ENCODE data around the gene BARHL1.

BARHL1 gene

DNA sequence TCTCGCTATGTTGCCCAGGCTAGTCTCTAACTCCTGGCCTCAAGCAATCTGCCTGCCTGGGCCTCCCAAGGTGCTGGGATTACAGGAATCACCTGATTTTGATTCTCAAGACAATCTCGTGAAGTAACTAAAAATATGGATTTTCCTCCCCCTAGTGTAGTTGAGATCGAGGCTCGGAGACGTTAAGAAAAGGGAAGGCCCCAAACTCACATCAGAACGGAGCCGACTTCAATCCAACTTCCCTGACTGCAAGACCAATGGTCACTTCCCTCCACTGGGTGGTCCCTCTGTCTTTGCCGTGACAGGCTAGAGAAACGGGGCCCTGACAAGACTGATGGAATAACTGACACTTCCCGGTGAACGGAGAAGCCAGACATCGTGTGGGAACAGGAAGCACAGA, 28.3 kb downstream of the BARHL1 start:
- DNase-seq (ENCODE audit: low read depth in 3 of 3, low spot score in 1 of 3) = no peak

- no peak for DNase-seq (ENCODE audit: low read depth in 3 of 3, low spot score in 1 of 3)
These were observed 31.9 kb downstream of the BARHL1 start for GRCh38 chr9:132614324-132614723.

DNA sequence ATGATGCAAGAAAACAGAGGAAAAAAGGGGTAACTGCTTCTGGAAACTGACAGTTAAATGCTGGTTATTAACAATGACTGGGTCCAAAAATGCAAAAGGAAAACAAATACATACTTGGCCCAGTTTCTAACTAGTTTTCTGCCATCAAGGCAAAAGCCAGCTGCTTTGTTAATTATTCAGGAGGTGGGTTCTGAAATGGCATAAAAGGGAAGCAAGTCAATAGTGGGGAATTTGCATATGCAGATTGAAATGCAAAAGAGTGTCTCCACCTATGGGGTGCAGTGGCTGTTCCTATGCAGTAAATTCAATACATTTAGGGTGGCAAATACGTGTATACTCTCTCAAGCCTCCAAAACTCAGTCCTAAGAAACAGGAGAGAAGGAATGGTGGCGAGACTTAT, 33.4 kb downstream of the BARHL1 start:
- DNase-seq (ENCODE audit: low read depth in 3 of 3, low spot score in 1 of 3) = no peak

DNA sequence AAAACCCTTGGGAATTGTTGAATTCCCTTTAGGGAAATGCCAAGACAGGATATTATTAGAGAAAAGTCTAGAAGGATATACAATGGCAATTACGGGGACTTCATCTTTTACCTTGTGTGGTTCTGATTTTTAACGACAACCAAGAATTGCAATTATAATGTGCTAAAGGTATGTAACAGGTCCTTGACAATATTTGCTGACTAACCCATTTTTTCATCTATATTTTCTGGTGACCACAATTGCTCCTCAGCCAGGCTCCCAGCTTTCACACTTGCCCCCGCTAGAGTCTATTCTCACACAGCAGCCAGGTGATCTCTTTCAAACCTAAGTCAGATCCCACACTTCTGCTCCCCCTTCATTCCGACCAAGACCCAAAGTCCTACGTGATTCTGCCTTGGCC, 34.3 kb downstream of the BARHL1 start:
- no peak for DNase-seq (ENCODE audit: low read depth in 3 of 3, low spot score in 1 of 3)

- DNase-seq (ENCODE audit: low read depth in 3 of 3, low spot score in 1 of 3) = no peak
These were observed 39.8 kb downstream of the BARHL1 start for GRCh38 chr9:132622159-132622558.

GRCh38 chr9:132626285-132626684, 43.9 kb downstream of the BARHL1 start:
- DNase-seq (ENCODE audit: low read depth in 3 of 3, low spot score in 1 of 3) = no peak

GRCh38 chr9:132627106-132627505, 44.7 kb downstream of the BARHL1 start:
- no peak for DNase-seq (ENCODE audit: low read depth in 3 of 3, low spot score in 1 of 3)

- no peak for DNase-seq (ENCODE audit: low read depth in 3 of 3, low spot score in 1 of 3)
These were observed 45.2 kb downstream of the BARHL1 start for GRCh38 chr9:132627594-132627993.

DNA sequence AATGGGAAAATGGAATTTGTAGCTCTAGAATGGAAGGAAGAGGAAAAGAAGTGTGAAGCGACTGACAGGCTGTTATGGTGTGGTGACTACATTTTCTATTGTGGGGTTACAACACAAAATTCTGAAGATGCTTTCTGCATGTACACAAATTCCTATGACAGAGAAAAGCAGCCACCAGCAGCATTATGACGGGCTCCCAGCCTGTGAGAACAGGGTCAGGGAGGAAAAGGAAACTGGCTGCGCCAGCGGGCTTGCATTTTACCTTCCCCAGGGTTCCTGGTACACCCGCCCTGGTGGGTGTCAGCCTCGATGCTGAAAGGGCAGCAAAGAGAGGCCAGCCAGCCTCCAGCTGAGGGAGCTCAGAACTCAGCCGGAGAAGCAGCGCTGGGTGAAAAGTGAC, 46.3 kb downstream of the BARHL1 start:
- DNase-seq (ENCODE audit: low read depth in 3 of 3, low spot score in 1 of 3) = no peak

DNA sequence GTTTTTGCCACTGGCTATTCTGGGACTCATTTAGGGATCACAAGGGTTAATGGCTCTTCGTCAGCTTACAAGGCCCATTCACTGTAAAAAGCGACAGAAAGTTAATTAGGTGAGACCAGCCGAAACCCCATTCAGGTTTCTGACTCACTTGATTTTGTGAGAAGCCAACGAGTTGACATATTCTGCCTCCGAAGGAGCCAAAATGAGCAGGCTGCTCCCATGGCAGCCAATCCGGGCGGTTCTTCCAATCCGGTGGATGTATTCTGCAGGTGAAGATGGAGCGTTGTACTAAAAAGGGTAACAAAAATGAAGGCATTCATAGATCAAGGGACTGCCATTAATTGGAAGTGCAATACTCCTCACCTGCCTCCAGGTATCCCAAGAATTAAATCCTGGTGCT, 47.7 kb downstream of the BARHL1 start:
- DNase-seq (ENCODE audit: low read depth in 3 of 3, low spot score in 1 of 3) = no peak

- DNase-seq (ENCODE audit: low read depth in 3 of 3, low spot score in 1 of 3) = no peak
These were observed 48.4 kb downstream of the BARHL1 start for GRCh38 chr9:132630811-132631210.

DNA sequence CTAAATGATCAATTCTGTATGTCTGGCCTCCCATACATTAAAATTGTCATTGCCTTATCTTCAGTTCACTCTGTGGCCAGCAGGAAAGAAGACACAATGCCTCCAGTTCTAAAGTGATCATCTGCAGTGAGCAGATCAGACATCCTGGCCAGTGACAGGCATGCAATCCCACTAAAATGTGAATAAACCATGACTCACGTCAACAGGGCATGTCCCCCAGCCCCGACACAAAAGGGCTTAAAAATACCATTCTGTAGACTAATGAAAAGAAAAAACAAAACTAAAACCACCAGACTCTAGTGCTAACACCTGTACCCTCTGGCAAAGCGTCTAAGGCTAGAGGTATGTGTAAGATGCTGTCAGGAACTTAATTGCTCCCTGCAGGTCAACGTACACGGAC, 48.9 kb downstream of the BARHL1 start:
- no peak for DNase-seq (ENCODE audit: low read depth in 3 of 3, low spot score in 1 of 3)

- DNase-seq (ENCODE audit: low read depth in 3 of 3, low spot score in 1 of 3) = no peak
These were observed 49.3 kb downstream of the BARHL1 start for GRCh38 chr9:132631685-132632084.

GRCh38 chr9:132632413-132633129, 50.2 kb downstream of the BARHL1 start:
- no peak for DNase-seq (ENCODE audit: low read depth in 3 of 3, low spot score in 1 of 3)

DNA sequence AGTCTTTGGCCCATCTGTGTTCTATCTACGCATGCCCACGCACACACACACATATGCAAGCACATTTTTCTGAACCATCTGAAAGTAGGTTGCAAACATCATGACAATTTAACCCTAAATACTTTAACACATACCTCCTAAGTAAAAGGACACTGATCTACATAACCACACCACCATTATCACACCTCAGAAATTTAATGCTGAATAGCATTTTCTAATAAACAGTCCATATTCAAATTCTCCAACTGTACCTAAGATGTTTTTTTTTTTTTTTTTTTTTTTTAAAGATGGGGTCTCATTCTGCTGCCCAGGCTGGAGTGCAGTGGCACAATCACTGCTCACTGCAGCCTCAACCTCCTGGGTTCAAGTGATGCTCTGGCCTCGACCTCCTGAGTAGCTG, 51.9 kb downstream of the BARHL1 start:
- no peak for DNase-seq (ENCODE audit: low read depth in 3 of 3, low spot score in 1 of 3)

DNA sequence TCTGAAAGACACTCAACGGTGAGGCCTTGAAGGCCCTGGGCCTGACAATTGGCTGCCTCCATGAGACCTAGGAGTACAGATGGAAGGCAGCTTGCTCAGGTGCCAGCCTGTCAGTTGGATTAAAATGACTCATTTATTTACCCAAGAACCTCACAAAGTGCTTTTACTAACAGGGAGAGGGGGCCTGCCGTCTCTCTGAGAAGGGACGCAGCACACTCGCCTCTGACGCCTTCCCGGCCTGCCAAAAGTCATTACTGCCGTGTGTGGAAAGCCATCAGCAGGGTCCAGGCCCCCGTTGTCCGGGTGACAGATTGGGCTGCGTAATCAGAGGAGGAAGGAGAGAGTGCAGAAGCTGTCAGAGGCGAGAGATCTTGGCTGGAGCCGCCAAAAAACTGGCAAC, 54.9 kb downstream of the BARHL1 start:
- no peak for DNase-seq (ENCODE audit: low read depth in 3 of 3, low spot score in 1 of 3)

GRCh38 chr9:132637801-132638200, 55.4 kb downstream of the BARHL1 start:
- no peak for DNase-seq (ENCODE audit: low read depth in 3 of 3, low spot score in 1 of 3)

DNA sequence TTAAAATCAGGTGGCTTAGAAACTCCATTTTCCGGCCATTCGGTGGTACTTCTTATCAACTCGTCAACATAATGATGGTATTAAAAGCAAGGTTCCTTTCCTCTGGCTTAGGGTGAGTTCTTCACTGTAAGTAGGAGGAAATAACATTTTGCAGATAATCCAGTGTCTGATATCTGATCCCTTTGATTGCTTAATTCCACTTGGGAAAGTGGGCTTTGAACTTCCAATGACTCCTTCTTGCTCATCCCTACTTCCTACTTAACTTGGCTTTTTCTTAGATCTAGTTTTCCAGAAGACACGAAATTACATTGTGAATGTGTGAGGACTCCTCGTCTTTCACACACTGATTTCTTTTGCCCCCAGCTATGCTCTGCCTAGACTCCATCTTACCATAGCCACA, 55.8 kb downstream of the BARHL1 start:
- DNase-seq (ENCODE audit: low read depth in 3 of 3, low spot score in 1 of 3) = no peak

DNA sequence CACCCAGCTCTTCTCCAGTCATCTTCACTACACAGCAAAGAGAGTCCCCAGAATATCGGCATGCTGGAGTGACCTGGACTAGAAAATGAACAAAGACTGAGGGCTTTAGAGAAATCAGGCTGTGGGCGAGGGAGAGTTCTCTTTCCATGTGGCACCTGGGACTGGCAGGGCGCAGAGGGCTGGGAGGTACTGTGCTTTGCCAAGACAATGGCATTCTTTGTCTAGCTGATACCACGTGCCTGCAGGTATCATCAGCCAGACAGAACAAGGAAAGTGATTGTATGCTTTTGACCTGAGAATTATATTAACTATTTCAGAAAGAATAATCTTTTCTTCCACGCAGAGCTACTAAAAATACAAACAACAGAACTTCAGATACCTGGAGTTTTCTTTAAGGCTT, 56.9 kb downstream of the BARHL1 start:
- DNase-seq (ENCODE audit: low read depth in 3 of 3, low spot score in 1 of 3) = no peak
